Astrocyte (in vitro differentiated cells and primary cell): ENCODE results near the gene CALB2. TPM values are rescaled to one million over a fixed set of nuclear protein-coding genes. Genes with fewer than 3 reads are reported as not detected.

ENCODE experiments used
- DNase-seq: peaks from one replicate; pipeline ENCODE4 v3.0.0-alpha.2; 2010; ENCODE audit warnings: low read depth
- FAIRE-seq: peaks from 2 replicates; lab custom pipeline; 2011; peaks lifted over from hg19 to GRCh38; lab: Jason Lieb, UNC
- H2AFZ ChIP-seq: 2 replicates; pipeline ENCODE4 v1.6.0; 2012; ENCODE audit warnings: low read depth, low read length, inconsistent platforms
- H3K27ac ChIP-seq: 2 replicates; pipeline ENCODE4 v1.5.1; 2011; ENCODE audit warnings: low read depth, low read length, inconsistent platforms
- H3K27me3 ChIP-seq: 2 replicates; pipeline ENCODE4 v1.6.0; 2011; ENCODE audit warnings: low read length, inconsistent platforms; ENCODE audit not compliant: insufficient read depth
- H3K36me3 ChIP-seq: 2 replicates; pipeline ENCODE4 v1.5.1; 2011; ENCODE audit warnings: low read length, inconsistent platforms; ENCODE audit not compliant: insufficient read depth
- H3K4me1 ChIP-seq: 2 replicates; pipeline ENCODE4 v1.5.1; 2011; ENCODE audit warnings: low read length, inconsistent platforms; ENCODE audit not compliant: insufficient read depth
- H3K4me2 ChIP-seq: 2 replicates; pipeline ENCODE4 v1.6.0; 2012; ENCODE audit warnings: low read length, inconsistent platforms
- H3K4me3 ChIP-seq: 2 replicates; pipeline ENCODE4 v1.5.1; 2011; ENCODE audit warnings: low read depth, mild to moderate bottlenecking, low read length, inconsistent platforms; ENCODE audit not compliant: insufficient read depth
- H3K79me2 ChIP-seq: 2 replicates; pipeline ENCODE4 v1.6.0; 2012; ENCODE audit warnings: mild to moderate bottlenecking, low read length, inconsistent platforms; ENCODE audit not compliant: insufficient read depth
- H3K9ac ChIP-seq: 2 replicates; pipeline ENCODE4 v1.6.0; 2012; ENCODE audit warnings: mild to moderate bottlenecking, low read length, inconsistent platforms
- H3K9me3 ChIP-seq: 2 replicates; pipeline ENCODE4 v1.5.1; 2012; ENCODE audit warnings: low read depth, mild to moderate bottlenecking, low read length, inconsistent platforms; ENCODE audit not compliant: insufficient read depth
- H4K20me1 ChIP-seq: 2 replicates; pipeline ENCODE4 v1.6.0; 2012; ENCODE audit warnings: low read length, inconsistent platforms; ENCODE audit not compliant: insufficient read depth
- H3K27ac Mint-ChIP-seq: one replicate; pipeline ENCODE4 v1.8.0; 2021; ENCODE audit warnings: mild to moderate bottlenecking, mixed read lengths; ENCODE audit not compliant: unreplicated experiment
- H3K27me3 Mint-ChIP-seq: one replicate; pipeline ENCODE4 v1.8.0; 2021; ENCODE audit warnings: low read depth, mixed read lengths; ENCODE audit not compliant: unreplicated experiment
- H3K36me3 Mint-ChIP-seq: one replicate; pipeline ENCODE4 v1.8.0; 2021; ENCODE audit warnings: low read depth, mixed read lengths; ENCODE audit not compliant: unreplicated experiment
- H3K4me1 Mint-ChIP-seq: one replicate; pipeline ENCODE4 v1.8.0; 2021; ENCODE audit warnings: low read depth, mixed read lengths; ENCODE audit not compliant: unreplicated experiment
- H3K4me3 Mint-ChIP-seq: one replicate; pipeline ENCODE4 v1.8.0; 2021; ENCODE audit warnings: mild to moderate bottlenecking, moderate library complexity, mixed read lengths; ENCODE audit not compliant: unreplicated experiment
- H3K9me3 Mint-ChIP-seq: one replicate; pipeline ENCODE4 v1.8.0; 2021; ENCODE audit warnings: mild to moderate bottlenecking, mixed read lengths; ENCODE audit not compliant: unreplicated experiment
- EZH2 ChIP-seq: IDR thresholded peaks from 2 replicates; pipeline ENCODE4 v1.6.1; 2012; ENCODE audit warnings: mild to moderate bottlenecking, low read length, inconsistent platforms; ENCODE audit not compliant: insufficient read depth
- total RNA-seq: library from RNA; stranded (reverse); gene quantifications from 2 replicates; pipeline ENCODE4 v1.2.1, GENCODE V29; 2021
- TF ChIP-seq, protein P1 (sequence below): IDR thresholded peaks from 2 replicates; pipeline ENCODE4 v1.5.1; 2011; ENCODE audit warnings: low read depth, mild to moderate bottlenecking, inconsistent platforms, low read length, moderate library complexity; ENCODE audit not compliant: insufficient read depth

Gene CALB2
- total RNA-seq, 1 donor from 2014 or later, result 4.2 TPM

DNA sequence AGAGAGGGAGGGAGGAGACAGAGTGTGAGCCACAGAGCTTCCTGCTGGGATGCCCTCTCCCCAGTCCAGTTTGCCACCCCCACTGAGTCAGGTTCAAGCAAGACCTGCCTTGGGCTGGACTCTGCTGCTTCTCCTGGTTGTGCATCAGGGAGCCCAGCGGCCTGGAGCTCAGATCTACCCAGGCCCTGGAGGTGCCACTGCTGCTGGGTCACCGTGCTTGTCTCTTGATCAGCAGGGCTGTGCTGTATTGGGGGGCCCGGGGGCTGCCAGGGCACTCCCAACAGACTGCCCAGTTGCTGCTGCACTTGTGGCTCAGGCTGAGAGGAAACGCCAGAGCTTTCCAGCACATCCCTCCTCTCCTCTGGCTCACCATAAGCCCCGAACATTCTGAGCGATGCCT, 74.4 kb downstream of the CALB2 start:
- H3K4me3 Mint-ChIP-seq, result no peak overlapping the region
- H3K4me1 Mint-ChIP-seq, result no peaks in the 10 kb centered on the region
- Histone ChIP-seq H3K9me3 (no peaks in the 10 kb centered on the region), H3K36me3 (no peaks in the 10 kb centered on the region), H3K4me2 (no peak overlapping the region), H3K4me3 (no peak overlapping the region), H3K27ac (no peak overlapping the region), H2AFZ (no peak overlapping the region), H3K79me2 (no peaks in the 10 kb centered on the region), H3K9ac (no peak overlapping the region), H3K4me1 (no peaks in the 10 kb centered on the region), H4K20me1 (no peaks in the 10 kb centered on the region), H3K27me3 (no peaks in the 10 kb centered on the region)
- H3K27me3 Mint-ChIP-seq, result peaks cover 49% of the 10 kb centered on the region
- DNase-seq, result no peak
- TF ChIP-seq, protein P1, sequence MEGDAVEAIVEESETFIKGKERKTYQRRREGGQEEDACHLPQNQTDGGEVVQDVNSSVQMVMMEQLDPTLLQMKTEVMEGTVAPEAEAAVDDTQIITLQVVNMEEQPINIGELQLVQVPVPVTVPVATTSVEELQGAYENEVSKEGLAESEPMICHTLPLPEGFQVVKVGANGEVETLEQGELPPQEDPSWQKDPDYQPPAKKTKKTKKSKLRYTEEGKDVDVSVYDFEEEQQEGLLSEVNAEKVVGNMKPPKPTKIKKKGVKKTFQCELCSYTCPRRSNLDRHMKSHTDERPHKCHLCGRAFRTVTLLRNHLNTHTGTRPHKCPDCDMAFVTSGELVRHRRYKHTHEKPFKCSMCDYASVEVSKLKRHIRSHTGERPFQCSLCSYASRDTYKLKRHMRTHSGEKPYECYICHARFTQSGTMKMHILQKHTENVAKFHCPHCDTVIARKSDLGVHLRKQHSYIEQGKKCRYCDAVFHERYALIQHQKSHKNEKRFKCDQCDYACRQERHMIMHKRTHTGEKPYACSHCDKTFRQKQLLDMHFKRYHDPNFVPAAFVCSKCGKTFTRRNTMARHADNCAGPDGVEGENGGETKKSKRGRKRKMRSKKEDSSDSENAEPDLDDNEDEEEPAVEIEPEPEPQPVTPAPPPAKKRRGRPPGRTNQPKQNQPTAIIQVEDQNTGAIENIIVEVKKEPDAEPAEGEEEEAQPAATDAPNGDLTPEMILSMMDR, result no peak
- TF ChIP-seq EZH2, result no peak
- no peak overlapping the region for H3K27ac Mint-ChIP-seq
- H3K36me3 Mint-ChIP-seq, result no peaks in the 10 kb centered on the region
- no peak for FAIRE-seq
- H3K9me3 Mint-ChIP-seq, result peaks cover 5% of the 10 kb centered on the region

DNA sequence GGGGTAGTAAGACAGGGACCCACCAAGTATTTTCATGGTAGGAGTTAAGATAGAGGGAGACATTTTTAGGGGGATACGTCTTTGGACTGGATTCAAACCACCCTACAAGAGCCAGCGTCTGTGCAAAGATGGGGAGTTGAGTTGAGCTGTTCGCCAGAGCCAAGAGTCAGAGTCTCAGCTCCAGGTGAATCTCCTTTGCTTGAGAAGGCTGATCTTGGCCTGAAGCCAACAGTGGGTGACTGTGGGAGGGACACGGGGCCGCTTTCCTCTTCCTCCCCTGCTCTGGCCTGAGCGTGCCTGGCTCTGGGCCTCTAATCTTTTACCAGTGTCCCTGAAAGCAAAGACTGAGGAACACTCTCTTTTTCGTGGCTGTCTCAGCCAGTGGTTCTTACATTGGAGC, 78.0 kb downstream of the CALB2 start:
- no peaks in the 10 kb centered on the region for H4K20me1 ChIP-seq
- no peaks in the 10 kb centered on the region for H3K36me3 ChIP-seq
- Mint-ChIP-seq H3K4me1 (peaks cover 3% of the 10 kb centered on the region), H3K4me3 (no peak overlapping the region), H3K9me3 (peaks cover 8% of the 10 kb centered on the region), H3K27ac (no peak overlapping the region), H3K27me3 (peaks cover 45% of the 10 kb centered on the region), H3K36me3 (no peaks in the 10 kb centered on the region)
- H3K4me1 ChIP-seq, result no peaks in the 10 kb centered on the region
- H3K27me3 ChIP-seq, result no peaks in the 10 kb centered on the region
- no peak for TF ChIP-seq EZH2
- TF ChIP-seq, protein P1, result no peak
- H3K9ac ChIP-seq, result no peak overlapping the region
- DNase-seq, result no peak
- no peak overlapping the region for H3K4me3 ChIP-seq
- peaks cover 3% of the 10 kb centered on the region for H3K9me3 ChIP-seq
- no peak overlapping the region for H3K4me2 ChIP-seq
- no peak overlapping the region for H3K27ac ChIP-seq
- H3K79me2 ChIP-seq, result no peaks in the 10 kb centered on the region
- FAIRE-seq, result no peak
- no peak overlapping the region for H2AFZ ChIP-seq

DNA sequence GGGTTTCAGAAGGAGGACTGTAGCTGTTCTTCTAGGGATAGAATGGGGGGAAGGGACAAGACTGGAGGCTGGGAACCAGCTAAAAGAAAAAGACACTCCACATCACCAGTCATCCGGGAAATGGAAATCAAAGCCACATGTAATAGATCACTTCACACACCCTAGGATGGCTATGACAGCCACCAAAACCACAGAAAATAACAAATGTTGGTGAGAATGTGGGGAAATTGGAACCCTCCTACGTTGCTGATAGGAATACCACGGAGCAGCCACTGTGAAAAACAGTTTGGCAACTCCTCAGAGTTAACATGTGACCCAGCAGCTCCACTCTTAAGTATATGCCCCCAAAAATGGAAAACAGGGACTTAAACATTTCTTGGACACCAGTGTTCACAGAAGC, 81.0 kb downstream of the CALB2 start:
- no peaks in the 10 kb centered on the region for H3K79me2 ChIP-seq
- H3K27me3 ChIP-seq, result no peaks in the 10 kb centered on the region
- DNase-seq (peak; percentile 20), FAIRE-seq (no peak)
- H3K9me3 Mint-ChIP-seq, result peaks cover 16% of the 10 kb centered on the region
- no peak overlapping the region for H3K27ac ChIP-seq
- no peaks in the 10 kb centered on the region for H3K36me3 ChIP-seq
- TF ChIP-seq, protein P1, result no peak
- no peak for TF ChIP-seq EZH2
- no peak overlapping the region for H3K9ac ChIP-seq
- H4K20me1 ChIP-seq, result no peaks in the 10 kb centered on the region
- no peak overlapping the region for H3K27ac Mint-ChIP-seq
- H2AFZ ChIP-seq, result no peak overlapping the region
- peaks cover 25% of the 10 kb centered on the region for H3K27me3 Mint-ChIP-seq
- no peak overlapping the region for H3K4me3 Mint-ChIP-seq
- peaks cover 12% of the 10 kb centered on the region for H3K9me3 ChIP-seq
- peaks cover 3% of the 10 kb centered on the region for H3K4me1 Mint-ChIP-seq
- no peak overlapping the region for H3K4me3 ChIP-seq
- no peaks in the 10 kb centered on the region for H3K4me1 ChIP-seq
- peaks cover 5% of the 10 kb centered on the region for H3K36me3 Mint-ChIP-seq
- H3K4me2 ChIP-seq, result no peak overlapping the region
